Dedifferentiated amniotic fluid mesenchymal stem cell (primary cell): ENCODE measurements around the gene SHROOM2.

ENCODE experiments used
- DNase-seq: peaks from one replicate; pipeline ENCODE4 v3.0.0-alpha.2; 2016; ENCODE audit errors: extremely low spot score

The SHROOM2 gene

GRCh38 chrX:9864011-9864410, 77.8 kb downstream of the SHROOM2 start:
- DNase-seq, result no peak

- no peak for DNase-seq
These were observed 79.7 kb downstream of the SHROOM2 start for GRCh38 chrX:9865804-9866472.

GRCh38 chrX:9866633-9867032, 80.4 kb downstream of the SHROOM2 start:
- DNase-seq, result no peak

- no peak for DNase-seq
These were observed 81.0 kb downstream of the SHROOM2 start for GRCh38 chrX:9867226-9867625.

GRCh38 chrX:9867753-9868152, 81.5 kb downstream of the SHROOM2 start:
- DNase-seq, result no peak

- peak; percentile 31 for DNase-seq
These were observed 85.6 kb downstream of the SHROOM2 start for GRCh38 chrX:9871701-9872268.

GRCh38 chrX:9873360-9873759, 87.1 kb downstream of the SHROOM2 start:
- no peak for DNase-seq

- no peak for DNase-seq
These were observed 87.7 kb downstream of the SHROOM2 start for GRCh38 chrX:9873952-9874351.

- no peak for DNase-seq
These were observed 88.3 kb downstream of the SHROOM2 start for GRCh38 chrX:9874483-9874882.

- DNase-seq, result no peak
These were observed 89.6 kb downstream of the SHROOM2 start for GRCh38 chrX:9875801-9876200.

- DNase-seq, result no peak
These were observed 90.0 kb downstream of the SHROOM2 start for GRCh38 chrX:9876201-9876600.

GRCh38 chrX:9878146-9878820, 92.1 kb downstream of the SHROOM2 start:
- DNase-seq, result no peak

- DNase-seq, result no peak
These were observed 94.0 kb downstream of the SHROOM2 start for GRCh38 chrX:9880237-9880636.

- DNase-seq, result no peak
These were observed 94.6 kb downstream of the SHROOM2 start for GRCh38 chrX:9880870-9881269.

GRCh38 chrX:9882669-9883446, 96.6 kb downstream of the SHROOM2 start:
- no peak for DNase-seq

- no peak for DNase-seq
These were observed 98.0 kb downstream of the SHROOM2 start for GRCh38 chrX:9884031-9884779.

GRCh38 chrX:9885150-9885549, 98.9 kb downstream of the SHROOM2 start:
- no peak for DNase-seq

- DNase-seq, result no peak
These were observed 101.5 kb downstream of the SHROOM2 start for GRCh38 chrX:9887659-9888297.

- DNase-seq, result no peak
These were observed 102.8 kb downstream of the SHROOM2 start for GRCh38 chrX:9888953-9889470.

- DNase-seq, result no peak
These were observed 104.5 kb downstream of the SHROOM2 start for GRCh38 chrX:9890681-9891091.
